Astrocyte (in vitro differentiated cells and primary cell): Measurements from ENCODE around the gene CENPF. TPM values are rescaled to one million over a fixed set of nuclear protein-coding genes. Genes with fewer than 3 reads are reported as not detected.
A peak's percentile ranks its signal among the peaks of the same experiment; 100 is the strongest.
"Not testable (repeated sequence)": the region's sequence is repeated elsewhere in the genome, so short reads cannot be mapped to it uniquely, and the experiment has no call there.

Source experiments
- DNase-seq: peaks from one replicate; pipeline ENCODE4 v3.0.0-alpha.2; 2010; ENCODE audit warnings: low read depth
- FAIRE-seq: peaks from 2 replicates; lab custom pipeline; 2011; peaks lifted over from hg19 to GRCh38; lab: Jason Lieb, UNC
- H2AFZ ChIP-seq: 2 replicates; pipeline ENCODE4 v1.6.0; 2012; ENCODE audit warnings: low read depth, low read length, inconsistent platforms
- H3K27ac ChIP-seq: 2 replicates; pipeline ENCODE4 v1.5.1; 2011; ENCODE audit warnings: low read depth, low read length, inconsistent platforms
- H3K27me3 ChIP-seq: 2 replicates; pipeline ENCODE4 v1.6.0; 2011; ENCODE audit warnings: low read length, inconsistent platforms; ENCODE audit not compliant: insufficient read depth
- H3K36me3 ChIP-seq: 2 replicates; pipeline ENCODE4 v1.5.1; 2011; ENCODE audit warnings: low read length, inconsistent platforms; ENCODE audit not compliant: insufficient read depth
- H3K4me1 ChIP-seq: 2 replicates; pipeline ENCODE4 v1.5.1; 2011; ENCODE audit warnings: low read length, inconsistent platforms; ENCODE audit not compliant: insufficient read depth
- H3K4me2 ChIP-seq: 2 replicates; pipeline ENCODE4 v1.6.0; 2012; ENCODE audit warnings: low read length, inconsistent platforms
- H3K4me3 ChIP-seq: 2 replicates; pipeline ENCODE4 v1.5.1; 2011; ENCODE audit warnings: low read depth, mild to moderate bottlenecking, low read length, inconsistent platforms; ENCODE audit not compliant: insufficient read depth
- H3K79me2 ChIP-seq: 2 replicates; pipeline ENCODE4 v1.6.0; 2012; ENCODE audit warnings: mild to moderate bottlenecking, low read length, inconsistent platforms; ENCODE audit not compliant: insufficient read depth
- H3K9ac ChIP-seq: 2 replicates; pipeline ENCODE4 v1.6.0; 2012; ENCODE audit warnings: mild to moderate bottlenecking, low read length, inconsistent platforms
- H3K9me3 ChIP-seq: 2 replicates; pipeline ENCODE4 v1.5.1; 2012; ENCODE audit warnings: low read depth, mild to moderate bottlenecking, low read length, inconsistent platforms; ENCODE audit not compliant: insufficient read depth
- H4K20me1 ChIP-seq: 2 replicates; pipeline ENCODE4 v1.6.0; 2012; ENCODE audit warnings: low read length, inconsistent platforms; ENCODE audit not compliant: insufficient read depth
- H3K27ac Mint-ChIP-seq: one replicate; pipeline ENCODE4 v1.8.0; 2021; ENCODE audit warnings: mild to moderate bottlenecking, mixed read lengths; ENCODE audit not compliant: unreplicated experiment
- H3K27me3 Mint-ChIP-seq: one replicate; pipeline ENCODE4 v1.8.0; 2021; ENCODE audit warnings: low read depth, mixed read lengths; ENCODE audit not compliant: unreplicated experiment
- H3K36me3 Mint-ChIP-seq: one replicate; pipeline ENCODE4 v1.8.0; 2021; ENCODE audit warnings: low read depth, mixed read lengths; ENCODE audit not compliant: unreplicated experiment
- H3K4me1 Mint-ChIP-seq: one replicate; pipeline ENCODE4 v1.8.0; 2021; ENCODE audit warnings: low read depth, mixed read lengths; ENCODE audit not compliant: unreplicated experiment
- H3K4me3 Mint-ChIP-seq: one replicate; pipeline ENCODE4 v1.8.0; 2021; ENCODE audit warnings: mild to moderate bottlenecking, moderate library complexity, mixed read lengths; ENCODE audit not compliant: unreplicated experiment
- H3K9me3 Mint-ChIP-seq: one replicate; pipeline ENCODE4 v1.8.0; 2021; ENCODE audit warnings: mild to moderate bottlenecking, mixed read lengths; ENCODE audit not compliant: unreplicated experiment
- CTCF ChIP-seq: IDR thresholded peaks from 2 replicates; pipeline ENCODE4 v1.5.1; 2011; ENCODE audit warnings: low read depth, mild to moderate bottlenecking, inconsistent platforms, low read length, moderate library complexity; ENCODE audit not compliant: insufficient read depth
- EZH2 ChIP-seq: IDR thresholded peaks from 2 replicates; pipeline ENCODE4 v1.6.1; 2012; ENCODE audit warnings: mild to moderate bottlenecking, low read length, inconsistent platforms; ENCODE audit not compliant: insufficient read depth
- total RNA-seq: library from RNA; stranded (reverse); gene quantifications from 2 replicates; pipeline ENCODE4 v1.2.1, GENCODE V29; 2021

CENPF gene
- total RNA-seq, 1 donor from 2014 or later: 22.9 TPM

- Mint-ChIP-seq H3K9me3 (no peaks in the 10 kb centered on the region), H3K4me3 (no peak overlapping the region), H3K27ac (no peak overlapping the region), H3K27me3 (no peaks in the 10 kb centered on the region), H3K36me3 (no peaks in the 10 kb centered on the region), H3K4me1 (no peaks in the 10 kb centered on the region)
- H3K27me3 ChIP-seq: no peaks in the 10 kb centered on the region
- no peak overlapping the region for H3K4me3 ChIP-seq
- no peaks in the 10 kb centered on the region for H3K4me1 ChIP-seq
- H2AFZ ChIP-seq: no peak overlapping the region
- TF ChIP-seq CTCF: peak; percentile 15
- TF ChIP-seq EZH2: no peak
- no peaks in the 10 kb centered on the region for H4K20me1 ChIP-seq
- no peak overlapping the region for H3K9ac ChIP-seq
- DNase-seq (no peak), FAIRE-seq (no peak)
- no peaks in the 10 kb centered on the region for H3K79me2 ChIP-seq
- H3K9me3 ChIP-seq: no peaks in the 10 kb centered on the region
- no peak overlapping the region for H3K27ac ChIP-seq
- no peak overlapping the region for H3K4me2 ChIP-seq
- H3K36me3 ChIP-seq: no peaks in the 10 kb centered on the region
Measured at GRCh38 chr1:214590696-214591095, 12.3 kb upstream of the CENPF start.

- not testable (repeated sequence) for H3K36me3 ChIP-seq, H3K9me3 ChIP-seq, H3K4me3 Mint-ChIP-seq, H3K9ac ChIP-seq, H3K4me1 Mint-ChIP-seq, H3K4me3 ChIP-seq, H3K27me3 ChIP-seq, H2AFZ ChIP-seq, FAIRE-seq, H4K20me1 ChIP-seq, H3K4me1 ChIP-seq, DNase-seq, H3K4me2 ChIP-seq, H3K9me3 Mint-ChIP-seq, H3K36me3 Mint-ChIP-seq, H3K27ac ChIP-seq, H3K27me3 Mint-ChIP-seq, H3K79me2 ChIP-seq, H3K27ac Mint-ChIP-seq
Measured at GRCh38 chr1:214591918-214592317, 11.1 kb upstream of the CENPF start.

GRCh38 chr1:214593158-214593557 lies 9.8 kb upstream of the CENPF start:
- DNase-seq (no peak), FAIRE-seq (no peak)

More at GRCh38 chr1:214593158-214593557, 9.8 kb upstream of the CENPF start:
- H3K79me2 ChIP-seq: no peaks in the 10 kb centered on the region
- H3K27ac Mint-ChIP-seq: no peak overlapping the region
- H3K27ac ChIP-seq: no peak overlapping the region
- H3K9me3 Mint-ChIP-seq: no peaks in the 10 kb centered on the region
- H4K20me1 ChIP-seq: no peaks in the 10 kb centered on the region
- H3K4me3 ChIP-seq: no peak overlapping the region
- H3K36me3 ChIP-seq: no peaks in the 10 kb centered on the region
- H3K36me3 Mint-ChIP-seq: no peaks in the 10 kb centered on the region
- no peak for TF ChIP-seq EZH2
- TF ChIP-seq CTCF: no peak
- H3K4me1 Mint-ChIP-seq: no peaks in the 10 kb centered on the region
- H3K27me3 Mint-ChIP-seq: no peaks in the 10 kb centered on the region
- no peaks in the 10 kb centered on the region for H3K9me3 ChIP-seq
- no peak overlapping the region for H3K4me2 ChIP-seq
- H3K27me3 ChIP-seq: no peaks in the 10 kb centered on the region
- no peak overlapping the region for H3K4me3 Mint-ChIP-seq
- H3K4me1 ChIP-seq: no peaks in the 10 kb centered on the region
- no peak overlapping the region for H2AFZ ChIP-seq
- no peak overlapping the region for H3K9ac ChIP-seq
